H1 (cell line): ENCODE data around the gene ACOX1. TPM values are rescaled to one million over a fixed set of nuclear protein-coding genes. Genes with fewer than 3 reads are reported as not detected.
A peak's percentile ranks its signal among the peaks of the same experiment; 100 is the strongest.

ENCODE experiments used
- BACH1 ChIP-seq: IDR thresholded peaks from 2 replicates; pipeline ENCODE4 v1.6.1; 2012; ENCODE audit warnings: low read length, improper control_type of control experiment
- BRCA1 ChIP-seq: IDR thresholded peaks from 2 replicates; pipeline ENCODE4 v1.6.1; 2012; ENCODE audit warnings: low read depth, low read length, improper control_type of control experiment
- CEBPB ChIP-seq: IDR thresholded peaks from 2 replicates; pipeline ENCODE4 v1.6.1; 2012; ENCODE audit warnings: low read depth, low read length
- CHD1 ChIP-seq: IDR thresholded peaks from 2 replicates; pipeline ENCODE4 v1.6.1; 2012; ENCODE audit warnings: low read depth, low read length, improper control_type of control experiment
- CREB1 ChIP-seq: IDR thresholded peaks from 2 replicates; pipeline ENCODE4 v1.6.1; 2012; ENCODE audit warnings: inconsistent platforms
- EP300 ChIP-seq, 2 experiments: IDR thresholded peaks; 1 replicate in 1 of 2; 2 replicates in 1 of 2; pipeline ENCODE4 v1.6.1; 2011 to 2012; ENCODE audit warnings: low read depth in 2 of 2, low read length in 2 of 2, mild to moderate bottlenecking in 2 of 2, borderline replicate concordance in 1 of 2, inconsistent platforms in 1 of 2, moderate library complexity in 1 of 2
- FOSL1 ChIP-seq: IDR thresholded peaks from 2 replicates; pipeline ENCODE4 v1.6.1; 2011; ENCODE audit warnings: mild to moderate bottlenecking, low read depth, low read length, moderate library complexity; ENCODE audit not compliant: insufficient read depth
- GABPA ChIP-seq: IDR thresholded peaks from 2 replicates; pipeline ENCODE4 v1.6.1; 2011; ENCODE audit warnings: mild to moderate bottlenecking, low read length, moderate library complexity, borderline replicate concordance; ENCODE audit not compliant: insufficient read depth
- GTF2F1 ChIP-seq: IDR thresholded peaks from 2 replicates; pipeline ENCODE4 v1.6.1; 2012; ENCODE audit warnings: low read depth, low read length, improper control_type of control experiment, borderline replicate concordance
- KDM4A ChIP-seq: IDR thresholded peaks from one replicate; pipeline ENCODE4 v1.7.1; 2012; ENCODE audit warnings: low read depth, mild to moderate bottlenecking, moderate library complexity, low read length, inconsistent platforms; ENCODE audit not compliant: severe bottlenecking
- PHF8 ChIP-seq: fragments of 200-600 bp; sonication (generic); conservative IDR thresholded peaks from 2 replicates; pipeline ENCODE4 v1.7.1; 2012; ENCODE audit warnings: low read depth, mild to moderate bottlenecking, inconsistent platforms, low read length, moderate library complexity
- POLR2AphosphoS5 ChIP-seq: IDR thresholded peaks from 2 replicates; pipeline ENCODE4 v1.6.1; 2011; ENCODE audit warnings: low read depth, low read length
- SAP30 ChIP-seq: fragments of 300-600 bp; sonication (generic); IDR thresholded peaks from 2 replicates; pipeline ENCODE4 v1.7.1; 2012; ENCODE audit warnings: low read length, moderate library complexity, mild to moderate bottlenecking, inconsistent platforms; ENCODE audit not compliant: insufficient read depth, insufficient replicate concordance
- SIRT6 ChIP-seq: IDR thresholded peaks from one replicate; pipeline ENCODE4 v1.7.1; 2012; ENCODE audit warnings: low read length, inconsistent platforms
- SP4 ChIP-seq: IDR thresholded peaks from 2 replicates; pipeline ENCODE4 v1.6.1; 2012; ENCODE audit warnings: low read length, inconsistent platforms
- TAF7 ChIP-seq: optimal IDR thresholded peaks from 2 replicates; pipeline ENCODE3; 2011; ENCODE audit warnings: low read depth, mild to moderate bottlenecking, inconsistent platforms, low read length, moderate library complexity, borderline replicate concordance
- TBP ChIP-seq: IDR thresholded peaks from 2 replicates; pipeline ENCODE4 v1.6.1; 2011; ENCODE audit warnings: low read depth, low read length, improper control_type of control experiment
- TEAD4 ChIP-seq: IDR thresholded peaks from 2 replicates; pipeline ENCODE4 v1.6.1; 2012; ENCODE audit warnings: low read depth, low read length, inconsistent platforms, mixed read lengths
- polyA plus RNA-seq, 7 experiments: library from polyadenylated mRNA; depleted of rRNA in 3 of 7; stranded (reverse) in 5 of 7; unstranded in 2 of 7; fragments of >200 nt in 5 of 7; fragments of 200-250 nt in 2 of 7; gene quantifications; 1 replicate in 5 of 7; 2 replicates in 1 of 7; 4 replicates in 1 of 7; pipeline versions ENCODE4 v1.2.1 to v1.2.3, GENCODE V29; 2011 to 2013; ENCODE audit warnings: missing spikeins in 2 of 7, mixed read lengths in 2 of 7
- total RNA-seq: library from RNA; stranded (reverse); fragmentation: NEBNext Ultra II Directional; extraction: Animal tissue kit (Norgen Biotek cat#: 25700); gene quantifications from 2 replicates; pipeline ENCODE4 v1.2.1, GENCODE V29; 2021
- TF ChIP-seq, protein P1 (sequence below), 3 experiments: IDR thresholded peaks; 1 replicate in 2 of 3; 2 replicates in 1 of 3; pipeline versions ENCODE4 v1.5.1 to v1.6.1; 2011; ENCODE audit warnings: low read length in 3 of 3, mild to moderate bottlenecking in 3 of 3, inconsistent platforms in 2 of 3, low read depth in 1 of 3, moderate library complexity in 1 of 3; ENCODE audit not compliant: insufficient read depth in 1 of 3; ENCODE audit errors: control extremely low read depth in 1 of 3
- TF ChIP-seq, protein P2 (sequence below): IDR thresholded peaks from 2 replicates; pipeline ENCODE4 v1.6.1; 2011; ENCODE audit warnings: low read depth, mild to moderate bottlenecking, low read length; ENCODE audit not compliant: insufficient read depth
- TF ChIP-seq, protein P3 (sequence below): IDR thresholded peaks from 2 replicates; pipeline ENCODE4 v1.6.1; 2012; ENCODE audit warnings: inconsistent platforms

The ACOX1 gene
- total and polyA plus RNA-seq, 2 of the 8 experiments (the other 6 are each of a cell fraction or from before 2014, with no cell fraction given) = 10.5 to 30.4 TPM

DNA sequence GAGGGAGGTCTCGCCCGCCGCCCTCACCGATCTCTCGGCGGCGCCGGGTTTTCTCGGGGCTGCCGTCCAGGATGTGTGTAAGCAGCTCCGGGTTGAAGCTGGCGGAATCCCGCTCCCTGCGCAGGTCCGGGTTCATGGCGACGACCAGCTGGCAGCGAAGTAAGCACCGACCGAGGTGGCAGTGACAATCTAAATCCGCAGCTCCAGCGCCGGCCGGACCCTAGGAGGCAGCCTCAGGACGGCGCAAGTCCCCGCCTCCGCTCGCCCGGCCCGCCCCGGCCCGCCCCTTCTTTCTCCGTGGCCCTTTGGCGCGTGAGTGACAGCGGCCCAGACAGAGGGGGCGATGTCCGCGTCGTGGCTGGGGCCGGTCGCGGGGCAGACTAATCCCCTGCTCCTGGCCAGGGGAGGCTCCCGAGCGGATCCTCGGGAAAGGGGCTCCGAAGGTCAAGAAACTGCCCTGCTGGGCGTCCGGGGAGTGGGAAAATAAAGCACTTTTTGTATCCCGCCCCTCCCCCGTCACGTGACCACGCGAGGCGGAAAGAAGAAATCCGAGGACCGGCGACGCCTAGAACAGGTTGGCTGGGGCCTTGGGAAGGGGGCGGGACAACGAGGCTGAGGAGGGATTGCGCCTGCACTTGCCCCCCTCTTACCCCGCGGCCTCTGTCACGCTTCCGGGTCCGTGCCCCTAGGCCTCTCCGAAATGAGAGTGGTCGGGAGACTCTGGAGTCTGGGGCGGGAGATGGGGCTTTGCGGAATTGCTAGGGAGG lies at the start of gene ACOX1, which contains the start of gene TEN1 (continued):
- TF ChIP-seq, protein P1, sequence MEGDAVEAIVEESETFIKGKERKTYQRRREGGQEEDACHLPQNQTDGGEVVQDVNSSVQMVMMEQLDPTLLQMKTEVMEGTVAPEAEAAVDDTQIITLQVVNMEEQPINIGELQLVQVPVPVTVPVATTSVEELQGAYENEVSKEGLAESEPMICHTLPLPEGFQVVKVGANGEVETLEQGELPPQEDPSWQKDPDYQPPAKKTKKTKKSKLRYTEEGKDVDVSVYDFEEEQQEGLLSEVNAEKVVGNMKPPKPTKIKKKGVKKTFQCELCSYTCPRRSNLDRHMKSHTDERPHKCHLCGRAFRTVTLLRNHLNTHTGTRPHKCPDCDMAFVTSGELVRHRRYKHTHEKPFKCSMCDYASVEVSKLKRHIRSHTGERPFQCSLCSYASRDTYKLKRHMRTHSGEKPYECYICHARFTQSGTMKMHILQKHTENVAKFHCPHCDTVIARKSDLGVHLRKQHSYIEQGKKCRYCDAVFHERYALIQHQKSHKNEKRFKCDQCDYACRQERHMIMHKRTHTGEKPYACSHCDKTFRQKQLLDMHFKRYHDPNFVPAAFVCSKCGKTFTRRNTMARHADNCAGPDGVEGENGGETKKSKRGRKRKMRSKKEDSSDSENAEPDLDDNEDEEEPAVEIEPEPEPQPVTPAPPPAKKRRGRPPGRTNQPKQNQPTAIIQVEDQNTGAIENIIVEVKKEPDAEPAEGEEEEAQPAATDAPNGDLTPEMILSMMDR (IDR thresholded peaks at IDR 0.05; ENCODE audit: control extremely low read depth in 1 of 3, insufficient read depth in 1 of 3, low read depth in 1 of 3, low read length in 3 of 3) = peak in 2 of 3 experiments; percentile 21 to 36; a peak in 2 of 4 replicates
- TF ChIP-seq CHD1 (no peak), CREB1 (peak; percentile 66), TBP (peak; percentile 78), SAP30 (peak; percentile 60), BACH1 (peak; percentile 5; the same call in 1 of the 2 replicates), KDM4A (peak; percentile 63), GABPA (no peak), TAF7 (peak; percentile 83), TEAD4 (0 out of 2 replicates have a peak, but pooled peaks have one; percentile 5), POLR2AphosphoS5 (peak; percentile 79; the same call in 1 of the 2 replicates), GTF2F1 (no peak; the same call in 1 of the 2 replicates), BRCA1 (no peak), SIRT6 (no peak), EP300 (IDR thresholded peaks at IDR 0.05; ENCODE audit: borderline replicate concordance in 1 of 2, low read depth in 2 of 2, low read length in 2 of 2) (no peak), FOSL1 (no peak), CEBPB (no peak), SP4 (0 out of 2 replicates have a peak, but pooled peaks have one; percentile 66), PHF8 (peak; percentile 49; the same call in 1 of the 2 replicates)
- TF ChIP-seq, protein P2, sequence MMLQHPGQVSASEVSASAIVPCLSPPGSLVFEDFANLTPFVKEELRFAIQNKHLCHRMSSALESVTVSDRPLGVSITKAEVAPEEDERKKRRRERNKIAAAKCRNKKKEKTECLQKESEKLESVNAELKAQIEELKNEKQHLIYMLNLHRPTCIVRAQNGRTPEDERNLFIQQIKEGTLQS = peak; percentile 81
- TF ChIP-seq, protein P3, sequence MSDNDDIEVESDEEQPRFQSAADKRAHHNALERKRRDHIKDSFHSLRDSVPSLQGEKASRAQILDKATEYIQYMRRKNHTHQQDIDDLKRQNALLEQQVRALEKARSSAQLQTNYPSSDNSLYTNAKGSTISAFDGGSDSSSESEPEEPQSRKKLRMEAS = no peak
